DOHH2 (cell line): Measurements from ENCODE around the gene CRYBG2.

Source experiments
- H3F3A ChIP-seq: fragments of 200-600 bp; sonication (generic), shearing (Covaris generic); 2 replicates; pipeline ENCODE4 v1.6.0; 2016; ENCODE audit warnings: antibody characterized with exemption, mild to moderate bottlenecking; ENCODE audit not compliant: control insufficient read depth, insufficient read depth
- H3K27ac ChIP-seq: fragments of 200-600 bp; sonication (generic); 2 replicates; pipeline ENCODE4 v1.5.1; 2014; ENCODE audit warnings: low read depth, mild to moderate bottlenecking, low read length, moderate library complexity
- H3K27me3 ChIP-seq: fragments of 200-600 bp; sonication (generic); 2 replicates; pipeline ENCODE4 v1.6.1; 2014; ENCODE audit warnings: mild to moderate bottlenecking, low read length, mixed read lengths; ENCODE audit not compliant: control insufficient read depth
- H3K36me3 ChIP-seq: fragments of 200-600 bp; sonication (generic); 2 replicates; pipeline ENCODE4 v1.6.1; 2014; ENCODE audit warnings: mild to moderate bottlenecking, low read length, moderate library complexity, mixed read lengths; ENCODE audit not compliant: control insufficient read depth
- H3K4me1 ChIP-seq: fragments of 200-600 bp; sonication (generic); 2 replicates; pipeline ENCODE4 v1.6.1; 2014; ENCODE audit warnings: mild to moderate bottlenecking, low read length, mixed read lengths; ENCODE audit not compliant: control insufficient read depth
- H3K4me2 ChIP-seq: fragments of 200-600 bp; sonication (generic); 2 replicates; pipeline ENCODE4 v1.6.0; 2014; ENCODE audit warnings: mild to moderate bottlenecking, low read length, moderate library complexity
- H3K4me3 ChIP-seq: fragments of 200-600 bp; sonication (generic); 2 replicates; pipeline ENCODE4 v1.5.1; 2014; ENCODE audit warnings: mild to moderate bottlenecking, low read length, mixed read lengths
- H3K79me2 ChIP-seq: fragments of 200-600 bp; sonication (generic); 2 replicates; pipeline ENCODE4 v1.6.1; 2014; ENCODE audit warnings: mild to moderate bottlenecking, low read length, mixed read lengths; ENCODE audit not compliant: control insufficient read depth
- H3K9me2 ChIP-seq: fragments of 200-600 bp; sonication (generic); replicated peaks from 2 replicates; pipeline ENCODE4 v1.6.1; 2014; ENCODE audit warnings: mild to moderate bottlenecking, low read length, mixed read lengths; ENCODE audit not compliant: control insufficient read depth
- H3K9me3 ChIP-seq: fragments of 200-600 bp; sonication (generic); 2 replicates; pipeline ENCODE4 v1.6.1; 2014; ENCODE audit warnings: antibody characterized with exemption, low read length, mixed read lengths; ENCODE audit not compliant: control insufficient read depth, insufficient read depth
- H4K20me1 ChIP-seq: fragments of 200-600 bp; sonication (generic); 2 replicates; pipeline ENCODE4 v1.6.0; 2014; ENCODE audit warnings: low read depth, mild to moderate bottlenecking, antibody characterized with exemption, low read length, moderate library complexity; ENCODE audit not compliant: control insufficient read depth, insufficient read depth
- CTCF ChIP-seq: fragments of 200-600 bp; sonication (generic); IDR thresholded peaks from one replicate; pipeline ENCODE4 v1.5.1; 2014; ENCODE audit warnings: antibody characterized with exemption, mild to moderate bottlenecking, low read depth, low read length; ENCODE audit not compliant: poor library complexity, severe bottlenecking
- EZH2phosphoT487 ChIP-seq: fragments of 200-600 bp; sonication (generic); IDR thresholded peaks from 2 replicates; pipeline ENCODE4 v1.6.1; 2017; ENCODE audit warnings: borderline replicate concordance, mild to moderate bottlenecking, antibody characterized with exemption, low read length, moderate library complexity, mixed read lengths

Gene CRYBG2

GRCh38 chr1:26279456-26280332 is 74.2 kb downstream of the CRYBG2 start, which contains the start of gene SH3BGRL3:
SH3BGRL3 (plus strand) TSS chr1:26280086; CDS start chr1:26280156, 70 bp downstream.
- peak within 1 kb of the TSS; percentile 41 for H3K27ac ChIP-seq
- no peaks in the 10 kb centered on the region for H3K9me3 ChIP-seq
- H3K79me2 ChIP-seq: peaks cover 8% of the 10 kb centered on the region; the same call in 1 of the 2 replicates
- H4K20me1 ChIP-seq: peaks cover 2% of the 10 kb centered on the region; the same call in 1 of the 2 replicates
- H3F3A ChIP-seq: peaks cover 5% of the 10 kb centered on the region
- H3K27me3 ChIP-seq: no peaks in the 10 kb centered on the region
- peak within 1 kb of the TSS; percentile 92 for H3K4me3 ChIP-seq
- H3K9me2 ChIP-seq: no peaks in the 10 kb centered on the region
- TF ChIP-seq EZH2phosphoT487 (no peak), CTCF (peak; percentile 65)
- peaks cover 31% of the 10 kb centered on the region for H3K4me1 ChIP-seq
- H3K4me2 ChIP-seq: peak within 1 kb of the TSS; percentile 99
- peaks cover 50% of the 10 kb centered on the region for H3K36me3 ChIP-seq

- peaks cover 37% of the 10 kb centered on the region for H3K4me1 ChIP-seq
- H3K9me2 ChIP-seq: no peaks in the 10 kb centered on the region
- H3K4me3 ChIP-seq: peak overlapping the region; percentile 92
- peaks cover 2% of the 10 kb centered on the region; the same call in 1 of the 2 replicates for H4K20me1 ChIP-seq
- H3K36me3 ChIP-seq: peaks cover 58% of the 10 kb centered on the region
- peak overlapping the region; percentile 99 for H3K4me2 ChIP-seq
- peaks cover 13% of the 10 kb centered on the region for H3F3A ChIP-seq
- H3K27me3 ChIP-seq: no peaks in the 10 kb centered on the region
- H3K9me3 ChIP-seq: no peaks in the 10 kb centered on the region
- TF ChIP-seq CTCF (no peak), EZH2phosphoT487 (no peak)
- H3K27ac ChIP-seq: peak overlapping the region; percentile 41
- H3K79me2 ChIP-seq: peaks cover 8% of the 10 kb centered on the region; the same call in 1 of the 2 replicates
Measured at GRCh38 chr1:26278724-26279455, 75.0 kb downstream of the CRYBG2 start.

- H3F3A ChIP-seq: peaks cover 14% of the 10 kb centered on the region
- peak overlapping the region; percentile 99; the same call in 1 of the 2 replicates for H3K4me2 ChIP-seq
- H3K4me3 ChIP-seq: no peak overlapping the region; the same call in 1 of the 2 replicates
- peaks cover 8% of the 10 kb centered on the region; the same call in 1 of the 2 replicates for H3K79me2 ChIP-seq
- no peaks in the 10 kb centered on the region for H3K9me3 ChIP-seq
- H4K20me1 ChIP-seq: peaks cover 2% of the 10 kb centered on the region; the same call in 1 of the 2 replicates
- no peak overlapping the region for H3K27ac ChIP-seq
- peaks cover 59% of the 10 kb centered on the region for H3K36me3 ChIP-seq
- TF ChIP-seq CTCF (no peak), EZH2phosphoT487 (no peak)
- no peaks in the 10 kb centered on the region for H3K9me2 ChIP-seq
- H3K4me1 ChIP-seq: peaks cover 37% of the 10 kb centered on the region
- no peaks in the 10 kb centered on the region for H3K27me3 ChIP-seq
Measured at GRCh38 chr1:26278303-26278702, 75.6 kb downstream of the CRYBG2 start.
